ENCODE measurements around the gene SORCS3.

Gene SORCS3

DNA sequence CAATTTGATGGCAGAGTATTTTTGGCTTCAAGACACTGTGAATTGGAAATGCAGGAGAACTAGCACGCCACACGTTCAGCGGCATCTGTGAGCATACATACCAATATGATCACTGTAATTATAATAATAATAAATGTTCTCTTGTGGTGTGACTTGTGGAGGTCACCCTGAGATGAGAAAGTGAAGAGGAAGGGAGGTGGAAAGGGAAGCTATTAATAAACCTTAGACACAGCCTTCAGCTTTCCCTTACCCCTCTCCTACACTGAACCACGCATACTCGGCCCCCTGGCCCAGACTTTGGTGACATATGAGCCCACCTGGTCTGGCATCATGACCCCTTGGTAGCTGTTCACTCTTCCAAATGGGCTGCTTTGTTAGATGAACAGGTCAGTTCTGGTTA lies 139.1 kb downstream of the SORCS3 start:
- ATAC-seq = no peak

GRCh38 chr10:104780946-104781595 lies 140.0 kb downstream of the SORCS3 start:
- no peak for ATAC-seq

DNA sequence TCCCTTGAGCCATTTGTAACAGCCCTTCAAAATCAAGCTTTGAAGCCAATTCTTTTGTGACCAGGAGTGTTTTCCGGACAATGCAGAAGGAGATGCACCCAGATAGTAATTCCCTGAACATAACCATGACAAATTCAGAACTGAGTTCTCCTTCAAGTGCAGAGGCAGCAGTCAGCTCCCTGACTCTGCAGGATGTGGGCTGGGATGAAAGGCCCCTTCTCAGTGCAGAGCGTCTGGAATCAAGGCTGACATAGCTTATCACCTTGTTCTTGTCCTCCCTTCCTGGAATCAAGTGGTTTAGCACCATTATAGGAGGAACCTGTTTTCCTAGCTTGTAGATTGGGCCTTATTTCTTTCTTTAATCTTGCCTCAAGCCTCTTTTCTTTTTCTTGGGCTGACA lies 143.4 kb downstream of the SORCS3 start:
- ATAC-seq = no peak

DNA sequence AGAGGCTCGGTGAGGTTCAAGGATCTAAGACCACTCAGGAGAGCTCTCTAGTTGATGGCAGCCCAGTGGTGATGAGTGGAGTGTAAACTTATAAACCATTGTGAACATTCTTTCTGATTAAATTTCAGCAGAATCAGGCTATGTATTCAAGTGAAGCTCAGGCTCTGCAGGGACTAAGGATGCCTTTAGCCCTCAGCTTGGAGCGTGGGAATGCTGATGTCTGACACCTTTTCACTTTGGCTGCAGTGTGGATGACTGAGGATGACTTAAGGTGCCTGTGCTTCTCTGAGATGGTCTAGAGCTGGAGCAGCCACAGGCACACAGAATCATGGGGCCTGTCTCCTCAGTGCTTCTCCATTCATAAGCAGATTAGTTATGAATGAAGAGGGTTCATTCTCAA lies 150.4 kb downstream of the SORCS3 start:
- no peak for ATAC-seq

GRCh38 chr10:104795411-104795810 lies 154.3 kb downstream of the SORCS3 start:
- ATAC-seq = no peak

DNA sequence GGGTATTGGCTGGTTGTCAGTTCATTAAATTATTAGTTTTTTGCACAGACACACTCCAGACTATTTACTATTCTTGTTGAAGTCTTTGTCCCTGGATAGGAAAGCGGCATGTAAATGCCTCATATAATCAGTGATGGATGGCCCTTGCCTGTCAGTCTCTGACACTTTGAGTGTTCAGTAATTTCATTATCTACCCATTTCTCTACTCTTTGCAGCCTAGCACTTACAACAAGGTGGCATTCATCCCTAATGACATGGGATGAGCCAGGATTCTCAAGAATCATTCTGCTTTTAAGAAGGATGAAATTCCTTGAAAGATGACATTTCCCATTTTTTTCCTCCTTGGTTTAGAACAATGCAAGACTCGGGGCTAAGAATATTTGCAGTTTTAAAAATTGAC lies 155.7 kb downstream of the SORCS3 start:
- no peak for ATAC-seq

DNA sequence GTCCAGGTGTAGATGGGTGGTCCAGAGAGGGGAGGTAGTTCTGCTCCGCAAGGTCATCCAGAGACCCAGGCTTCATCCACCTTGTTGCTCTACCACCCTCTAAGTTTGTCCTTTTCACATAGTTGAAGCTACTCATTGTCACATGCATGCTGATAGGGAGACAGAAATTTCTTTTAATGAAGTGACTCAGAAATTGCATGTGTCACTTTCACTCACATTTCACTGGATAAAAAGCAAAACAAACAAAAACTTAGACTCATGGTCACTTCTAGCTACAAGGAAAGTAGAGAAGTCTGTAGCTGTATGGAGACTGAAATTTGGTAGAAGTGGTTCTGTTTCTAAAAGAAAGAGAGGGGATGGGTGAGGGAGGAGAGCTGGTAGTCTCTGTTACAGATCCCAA lies 161.9 kb downstream of the SORCS3 start:
- no peak for ATAC-seq

DNA sequence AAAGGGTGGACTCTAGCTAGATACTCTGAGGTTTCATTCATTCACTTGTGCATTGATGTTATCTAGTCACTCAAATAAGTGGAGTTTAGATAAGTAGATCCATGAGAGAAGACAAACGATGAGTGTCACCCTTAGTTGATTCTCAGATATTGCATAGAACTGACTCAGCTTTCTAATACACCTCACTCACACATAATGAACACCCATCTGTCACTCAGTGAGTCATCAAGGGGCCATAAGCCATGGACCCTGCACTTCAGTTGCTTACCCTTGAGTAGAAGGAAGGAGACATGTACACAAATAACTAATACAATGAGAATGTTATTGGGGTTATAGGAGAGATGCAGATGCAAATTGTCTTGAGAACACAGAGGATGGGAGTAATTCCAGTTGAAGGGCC lies 163.8 kb downstream of the SORCS3 start:
- no peak for ATAC-seq

- ATAC-seq = no peak
These were observed 165.7 kb downstream of the SORCS3 start for GRCh38 chr10:104806801-104807200.

DNA sequence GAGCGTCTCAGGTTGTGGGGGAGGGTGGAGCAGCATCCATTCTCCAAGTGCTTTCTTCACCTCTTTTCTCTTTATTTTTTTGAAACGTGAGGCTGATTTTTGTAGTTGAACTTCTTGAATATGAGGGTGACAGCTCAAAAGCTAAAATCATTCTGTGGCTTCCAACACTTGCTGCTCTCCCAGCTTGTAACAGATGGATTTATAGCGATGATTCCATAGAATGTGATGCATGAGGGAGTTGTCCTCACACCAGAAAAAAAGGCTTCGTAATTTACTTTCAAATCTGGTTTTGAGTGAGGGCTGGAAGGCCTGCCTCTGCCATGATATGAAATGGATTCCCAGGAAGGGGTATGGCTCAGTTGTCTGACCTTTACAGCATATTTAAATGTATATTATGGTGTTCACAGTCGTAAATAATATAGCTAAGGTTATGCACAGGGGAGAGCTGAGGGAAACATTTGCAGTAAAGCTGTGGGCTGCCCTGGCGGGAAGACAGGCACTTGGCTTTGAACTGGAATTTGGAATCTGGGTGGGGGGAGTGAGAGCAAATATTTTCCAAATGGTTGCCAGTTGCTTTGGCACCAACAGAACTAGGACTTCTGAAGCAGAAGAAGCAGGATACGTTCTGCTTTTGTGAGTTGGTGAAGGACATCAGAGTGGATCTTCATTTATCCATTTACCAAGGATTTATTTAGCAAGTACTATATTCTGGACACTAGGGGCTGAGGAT lies 166.7 kb downstream of the SORCS3 start:
- ATAC-seq = no peak

- ATAC-seq = no peak
These were observed 168.4 kb downstream of the SORCS3 start for GRCh38 chr10:104809288-104810090.

GRCh38 chr10:104811166-104811565 lies 170.1 kb downstream of the SORCS3 start:
- no peak for ATAC-seq

DNA sequence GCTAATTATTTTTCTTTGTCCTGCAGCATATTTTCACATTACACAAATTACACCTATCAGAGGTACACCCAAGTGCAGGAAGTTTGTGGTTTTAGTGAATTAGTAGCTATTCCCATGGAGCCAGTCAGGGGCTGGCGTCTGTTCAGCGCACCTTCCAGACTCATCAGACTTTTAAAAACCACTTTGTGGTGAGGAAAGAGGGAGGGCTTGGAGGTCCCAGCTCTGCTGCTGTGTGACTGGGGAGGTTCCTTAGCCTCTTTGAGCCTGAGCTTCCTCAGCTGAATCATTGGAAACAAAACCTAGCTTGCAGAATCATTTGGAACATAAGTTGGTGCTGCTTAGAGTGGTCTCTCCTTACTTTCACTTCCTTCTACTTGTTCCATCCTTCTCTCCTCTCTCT lies 175.4 kb downstream of the SORCS3 start:
- no peak for ATAC-seq

- no peak for ATAC-seq
These were observed 178.6 kb downstream of the SORCS3 start for GRCh38 chr10:104819731-104820130.

DNA sequence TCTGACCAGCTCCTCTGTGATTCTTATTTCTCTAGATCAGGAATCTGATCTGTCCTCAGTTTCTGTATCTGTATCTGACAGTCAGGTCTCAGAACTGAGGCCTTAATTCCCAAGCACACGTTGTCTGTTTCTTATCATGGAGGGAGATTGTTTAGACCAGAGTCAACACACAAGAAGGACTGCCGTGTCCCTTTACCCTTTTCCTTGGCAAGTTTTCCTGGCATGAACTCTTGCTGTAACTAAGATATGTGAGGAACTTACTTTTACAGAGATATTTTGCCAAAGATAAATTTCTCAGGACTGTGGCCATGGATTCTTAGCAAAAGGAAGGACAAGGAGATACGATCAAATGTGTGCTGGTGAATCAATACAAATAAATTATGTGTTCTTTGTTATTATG lies 181.0 kb downstream of the SORCS3 start:
- ATAC-seq = no peak

GRCh38 chr10:104824380-104825006 lies 183.4 kb downstream of the SORCS3 start:
- ATAC-seq = no peak

DNA sequence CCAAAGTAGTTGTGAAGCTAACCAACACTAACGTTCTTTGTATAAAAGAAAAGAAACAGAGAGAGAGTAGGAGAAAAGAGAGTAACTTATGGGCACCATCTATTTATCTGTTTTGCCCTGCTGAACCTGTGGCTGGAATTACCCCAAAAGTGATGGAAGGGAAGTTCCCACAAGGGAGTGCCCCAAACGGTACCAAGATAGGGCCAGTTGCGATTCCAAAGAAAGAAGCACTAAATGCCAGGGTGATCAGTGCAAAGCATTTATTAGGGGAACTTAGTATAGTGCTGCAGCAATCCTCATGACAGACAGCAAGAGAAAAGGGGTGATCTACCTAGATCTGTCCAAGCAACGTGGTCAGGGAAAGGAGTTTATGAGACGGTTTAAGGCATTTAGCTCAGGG lies 190.2 kb downstream of the SORCS3 start:
- ATAC-seq = no peak

- ATAC-seq = no peak
These were observed 193.5 kb downstream of the SORCS3 start for GRCh38 chr10:104834580-104834979.

DNA sequence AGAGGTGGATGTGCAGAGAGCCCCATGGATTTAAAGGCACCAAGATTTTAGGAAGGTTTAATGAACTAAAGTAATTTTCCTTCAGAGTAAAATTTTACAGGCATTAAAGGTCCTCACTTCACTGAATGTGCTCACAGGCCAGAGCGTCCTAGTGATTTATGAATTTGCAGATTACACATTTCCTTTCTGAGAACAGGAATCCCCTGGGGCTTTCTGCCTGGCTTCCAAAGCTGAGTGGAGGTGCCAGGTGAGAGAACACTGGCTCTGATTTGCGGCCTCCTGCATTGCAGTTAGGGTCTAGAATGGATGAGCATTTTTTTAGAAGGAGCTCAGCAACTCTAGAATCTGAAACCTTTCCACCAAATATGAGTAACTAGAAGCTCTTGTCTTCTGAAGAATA lies 194.3 kb downstream of the SORCS3 start:
- no peak for ATAC-seq

- ATAC-seq = no peak
These were observed 201.6 kb downstream of the SORCS3 start for GRCh38 chr10:104842704-104843103.

- no peak for ATAC-seq
These were observed 203.0 kb downstream of the SORCS3 start for GRCh38 chr10:104844073-104844472.

DNA sequence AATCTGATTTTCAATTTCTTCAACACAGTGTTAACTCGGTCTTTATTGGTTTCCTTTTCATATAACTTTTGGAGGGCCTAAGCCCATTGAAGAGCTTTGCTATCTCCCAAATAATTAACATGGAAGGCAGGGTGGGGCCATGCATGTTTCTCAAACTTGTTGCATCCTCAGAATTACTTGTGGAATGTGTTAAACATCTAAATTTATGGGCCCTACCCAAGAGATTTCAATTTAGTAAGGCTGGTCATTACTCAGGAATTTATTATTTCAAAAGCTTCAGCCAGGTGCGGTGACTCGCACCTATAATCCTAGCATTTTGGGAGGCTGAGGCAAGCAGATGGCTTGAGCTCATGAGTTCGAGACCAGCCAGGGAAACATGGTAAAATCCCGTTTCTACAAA lies 208.9 kb downstream of the SORCS3 start:
- no peak for ATAC-seq

DNA sequence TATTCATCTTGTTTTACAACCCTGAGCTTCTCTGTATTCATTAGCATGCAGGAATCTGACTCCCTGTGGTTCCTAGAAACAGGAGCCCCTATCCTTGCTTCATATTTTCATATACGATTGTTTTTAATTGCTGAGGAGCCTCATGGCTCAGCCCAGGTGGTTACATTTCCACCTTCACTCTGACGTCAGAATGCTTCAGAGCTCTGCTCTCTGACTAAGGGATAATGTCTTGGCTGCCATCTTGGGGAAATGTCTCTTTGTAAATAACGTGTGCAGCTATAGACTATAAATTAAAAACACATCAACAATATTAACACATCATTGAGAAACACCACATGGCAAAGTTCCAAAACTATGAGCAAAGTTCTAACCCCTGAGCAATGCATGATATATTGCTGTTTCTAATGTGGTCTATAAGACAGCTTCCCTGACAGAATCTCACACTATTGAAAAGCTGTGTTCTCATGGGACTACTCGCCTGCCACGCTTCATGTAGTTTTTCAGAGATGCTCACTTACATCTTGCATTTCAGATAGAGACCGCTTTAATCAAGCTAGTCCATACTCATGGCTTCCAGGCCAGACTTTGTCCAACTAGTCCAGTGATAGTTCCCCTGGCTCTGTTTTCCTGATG lies 227.0 kb downstream of the SORCS3 start:
- ATAC-seq = no peak

Data from activated CD4-positive, CD25-positive, alpha-beta regulatory T cell treated with anti-CD3 and anti-CD28 coated beads, Interleukin-2, amount 50 U/mL, for 24 hours (primary cell).